NOMO-1 treated with dmso at 0.1 percent for 144 hours (cell line): Measurements from ENCODE around the gene NEMF.
"Not testable (repeated sequence)": the region's sequence is repeated elsewhere in the genome, so short reads cannot be mapped to it uniquely, and the experiment has no call there.

Experiments
- DNase-seq: peaks from one replicate; lab custom pipeline; 2025; ENCODE audit not compliant: unreplicated experiment; lab: John Stamatoyannopoulos, UW

NEMF gene

GRCh38 chr14:49852301-49853157, at the start of gene NEMF:
Gene NEMF (minus strand): TSS chr14:49852788. CDS start chr14:49852753, 35 bp downstream.
- peak; percentile 83 for DNase-seq

GRCh38 chr14:49900973-49901372, 48.4 kb upstream of the NEMF start:
- DNase-seq = no peak

DNA sequence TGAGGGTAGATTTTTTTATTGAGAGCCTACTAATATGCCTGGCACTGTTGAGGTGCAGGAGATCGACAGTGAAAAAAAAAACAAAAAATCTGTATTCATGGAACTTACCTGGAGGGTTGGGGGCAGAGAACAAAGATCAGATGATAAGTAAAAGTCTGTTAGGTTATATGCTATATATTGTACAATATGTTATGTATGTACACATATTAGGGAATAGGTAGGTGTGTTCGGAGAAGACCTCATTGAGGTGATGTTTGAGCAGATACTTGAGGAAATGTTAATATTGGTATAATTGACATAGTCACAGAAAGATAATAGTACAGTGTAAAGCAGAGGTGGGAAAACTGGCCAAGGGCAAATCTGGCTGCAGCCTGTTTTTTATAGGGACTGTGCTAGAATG, 45.9 kb upstream of the NEMF start:
- DNase-seq = no peak

- no peak for DNase-seq
These were observed 45.4 kb upstream of the NEMF start for GRCh38 chr14:49897965-49898364.

DNA sequence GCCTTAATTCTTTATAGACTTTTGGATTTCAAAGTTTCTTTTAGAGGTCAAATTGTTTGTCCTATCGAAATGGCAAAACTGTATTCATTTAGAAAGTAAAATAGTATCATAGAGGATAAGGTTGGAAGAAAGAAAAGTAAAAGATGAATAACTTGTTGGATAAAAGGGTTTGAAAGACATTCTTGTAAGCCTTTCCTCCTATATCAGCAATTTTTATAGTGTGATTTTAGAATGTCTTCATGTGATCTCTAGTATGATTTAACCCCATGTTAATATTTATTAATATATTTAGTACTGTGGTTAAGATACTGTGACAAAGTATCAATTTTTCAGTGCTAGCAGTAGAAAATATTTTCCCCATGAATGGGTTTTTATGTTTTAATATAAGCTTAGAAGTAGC, 44.8 kb upstream of the NEMF start:
- no peak for DNase-seq

DNA sequence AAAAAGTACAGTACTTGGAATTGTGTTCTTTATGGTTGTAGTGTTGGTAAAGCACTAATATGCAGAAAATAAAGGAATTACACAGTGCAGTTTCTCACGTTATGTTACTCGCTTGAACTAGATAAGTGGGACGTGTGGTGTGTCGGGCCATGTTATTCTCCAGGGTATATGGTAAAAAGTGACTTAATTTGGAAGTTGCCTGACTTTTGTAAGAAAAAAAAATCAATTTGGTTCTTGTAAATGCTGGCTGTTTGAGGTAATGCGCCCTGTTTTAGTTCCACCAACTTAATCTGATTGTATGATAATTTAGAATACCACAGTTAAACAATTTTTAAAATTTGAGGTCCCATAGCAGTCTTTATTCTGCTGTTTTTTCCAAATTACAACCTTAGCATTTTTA, 44.4 kb upstream of the NEMF start:
- no peak for DNase-seq

- not testable (repeated sequence) for DNase-seq
These were observed 43.7 kb upstream of the NEMF start for GRCh38 chr14:49896272-49896671.

DNA sequence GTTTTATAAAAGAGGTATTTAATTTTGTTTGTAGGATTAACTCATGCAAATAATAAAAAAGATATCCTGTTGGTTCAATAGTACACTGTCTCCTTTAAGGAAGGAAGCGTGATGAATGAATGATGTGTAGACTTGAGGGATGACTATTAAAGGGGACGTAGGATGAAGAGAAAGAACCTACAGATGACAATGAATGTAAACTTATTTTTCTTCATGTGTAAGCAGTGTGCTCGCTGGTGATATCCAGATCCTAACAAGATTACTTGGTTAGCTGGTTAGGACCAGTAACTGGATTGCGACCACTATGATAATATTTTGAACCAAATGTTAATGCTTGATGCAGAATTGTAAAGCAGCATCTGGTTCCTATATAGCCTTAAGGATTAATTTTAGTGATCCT, 42.9 kb upstream of the NEMF start:
- DNase-seq = no peak

GRCh38 chr14:49894214-49895107, 41.9 kb upstream of the NEMF start:
- DNase-seq = not testable (repeated sequence)

- no peak for DNase-seq
These were observed 41.0 kb upstream of the NEMF start for GRCh38 chr14:49893309-49894213.

GRCh38 chr14:49892636-49893308, 40.2 kb upstream of the NEMF start, which contains the start of gene ARF6:
Gene ARF6 (plus strand): TSS chr14:49893082. CDS start chr14:49893737, 655 bp downstream.
- DNase-seq = peak; percentile 93

GRCh38 chr14:49892301-49892635, 39.7 kb upstream of the NEMF start:
- DNase-seq = peak; percentile 67

GRCh38 chr14:49888293-49888692, 35.7 kb upstream of the NEMF start:
- no peak for DNase-seq

GRCh38 chr14:49886523-49886922, 33.9 kb upstream of the NEMF start:
- no peak for DNase-seq

GRCh38 chr14:49882826-49883694, 30.5 kb upstream of the NEMF start:
- no peak for DNase-seq

DNA sequence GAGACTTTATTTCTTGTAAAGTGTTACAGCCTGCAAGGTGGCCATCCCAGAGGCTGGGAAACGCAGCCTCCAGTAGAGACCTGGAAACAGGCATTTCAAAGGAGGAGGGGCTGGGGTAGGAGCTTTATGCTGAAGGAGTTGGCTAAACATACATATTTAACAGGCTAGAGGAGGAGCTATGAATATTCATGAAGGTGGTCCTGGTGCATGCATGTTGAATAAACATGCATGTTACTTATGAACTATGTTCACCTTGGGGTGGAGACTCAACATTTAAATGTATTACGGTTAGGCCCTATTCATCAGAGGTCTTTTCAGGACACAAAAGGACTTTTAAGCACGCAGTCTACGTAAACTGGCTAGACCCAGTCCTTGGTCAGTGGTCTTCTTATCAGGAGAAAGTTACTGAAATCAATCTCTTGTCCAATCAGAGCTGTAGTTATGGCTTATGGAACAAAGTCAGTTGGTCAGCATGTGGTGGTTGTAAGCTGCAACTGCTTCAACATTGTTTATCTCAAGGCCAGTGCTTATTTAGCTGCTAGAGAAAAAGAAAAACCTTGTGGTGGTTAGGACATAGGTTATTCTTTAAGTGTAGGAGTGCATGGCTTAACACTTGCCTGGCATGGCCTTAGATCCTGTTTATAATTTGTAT, 28.9 kb upstream of the NEMF start:
- no peak for DNase-seq

- no peak for DNase-seq
These were observed 27.9 kb upstream of the NEMF start for GRCh38 chr14:49880267-49881064.

- peak; percentile 89 for DNase-seq
These were observed 27.1 kb upstream of the NEMF start for GRCh38 chr14:49879646-49880204.
